DOHH2 (cell line): ENCODE data around the gene RPP30.

Experiments
- H3F3A ChIP-seq: fragments of 200-600 bp; sonication (generic), shearing (Covaris generic); 2 replicates; pipeline ENCODE4 v1.6.0; 2016; ENCODE audit warnings: antibody characterized with exemption, mild to moderate bottlenecking; ENCODE audit not compliant: control insufficient read depth, insufficient read depth
- H3K27ac ChIP-seq: fragments of 200-600 bp; sonication (generic); 2 replicates; pipeline ENCODE4 v1.5.1; 2014; ENCODE audit warnings: low read depth, mild to moderate bottlenecking, low read length, moderate library complexity
- H3K27me3 ChIP-seq: fragments of 200-600 bp; sonication (generic); 2 replicates; pipeline ENCODE4 v1.6.1; 2014; ENCODE audit warnings: mild to moderate bottlenecking, low read length, mixed read lengths; ENCODE audit not compliant: control insufficient read depth
- H3K36me3 ChIP-seq: fragments of 200-600 bp; sonication (generic); 2 replicates; pipeline ENCODE4 v1.6.1; 2014; ENCODE audit warnings: mild to moderate bottlenecking, low read length, moderate library complexity, mixed read lengths; ENCODE audit not compliant: control insufficient read depth
- H3K4me1 ChIP-seq: fragments of 200-600 bp; sonication (generic); 2 replicates; pipeline ENCODE4 v1.6.1; 2014; ENCODE audit warnings: mild to moderate bottlenecking, low read length, mixed read lengths; ENCODE audit not compliant: control insufficient read depth
- H3K4me2 ChIP-seq: fragments of 200-600 bp; sonication (generic); 2 replicates; pipeline ENCODE4 v1.6.0; 2014; ENCODE audit warnings: mild to moderate bottlenecking, low read length, moderate library complexity
- H3K4me3 ChIP-seq: fragments of 200-600 bp; sonication (generic); 2 replicates; pipeline ENCODE4 v1.5.1; 2014; ENCODE audit warnings: mild to moderate bottlenecking, low read length, mixed read lengths
- H3K79me2 ChIP-seq: fragments of 200-600 bp; sonication (generic); 2 replicates; pipeline ENCODE4 v1.6.1; 2014; ENCODE audit warnings: mild to moderate bottlenecking, low read length, mixed read lengths; ENCODE audit not compliant: control insufficient read depth
- H3K9me2 ChIP-seq: fragments of 200-600 bp; sonication (generic); replicated peaks from 2 replicates; pipeline ENCODE4 v1.6.1; 2014; ENCODE audit warnings: mild to moderate bottlenecking, low read length, mixed read lengths; ENCODE audit not compliant: control insufficient read depth
- H3K9me3 ChIP-seq: fragments of 200-600 bp; sonication (generic); 2 replicates; pipeline ENCODE4 v1.6.1; 2014; ENCODE audit warnings: antibody characterized with exemption, low read length, mixed read lengths; ENCODE audit not compliant: control insufficient read depth, insufficient read depth
- H4K20me1 ChIP-seq: fragments of 200-600 bp; sonication (generic); 2 replicates; pipeline ENCODE4 v1.6.0; 2014; ENCODE audit warnings: low read depth, mild to moderate bottlenecking, antibody characterized with exemption, low read length, moderate library complexity; ENCODE audit not compliant: control insufficient read depth, insufficient read depth
- CTCF ChIP-seq: fragments of 200-600 bp; sonication (generic); IDR thresholded peaks from one replicate; pipeline ENCODE4 v1.5.1; 2014; ENCODE audit warnings: antibody characterized with exemption, mild to moderate bottlenecking, low read depth, low read length; ENCODE audit not compliant: poor library complexity, severe bottlenecking
- EZH2phosphoT487 ChIP-seq: fragments of 200-600 bp; sonication (generic); IDR thresholded peaks from 2 replicates; pipeline ENCODE4 v1.6.1; 2017; ENCODE audit warnings: borderline replicate concordance, mild to moderate bottlenecking, antibody characterized with exemption, low read length, moderate library complexity, mixed read lengths

The RPP30 gene

GRCh38 chr10:90935581-90936275, 64.0 kb downstream of the RPP30 start:
- Histone ChIP-seq H3K36me3 (no peaks in the 10 kb centered on the region), H3K4me1 (peaks cover 7% of the 10 kb centered on the region), H3K9me2 (no peaks in the 10 kb centered on the region), H4K20me1 (no peaks in the 10 kb centered on the region), H3K27me3 (no peaks in the 10 kb centered on the region), H3K4me2 (no peak overlapping the region), H3F3A (no peaks in the 10 kb centered on the region), H3K79me2 (no peaks in the 10 kb centered on the region), H3K9me3 (no peaks in the 10 kb centered on the region), H3K4me3 (no peak overlapping the region), H3K27ac (no peak overlapping the region)
- TF ChIP-seq EZH2phosphoT487 (no peak), CTCF (no peak)

- Histone ChIP-seq H3F3A (no peaks in the 10 kb centered on the region), H3K27ac (no peak overlapping the region), H3K36me3 (no peaks in the 10 kb centered on the region), H3K4me3 (no peak overlapping the region), H3K4me1 (peaks cover 7% of the 10 kb centered on the region), H3K9me2 (no peaks in the 10 kb centered on the region), H4K20me1 (no peaks in the 10 kb centered on the region), H3K4me2 (no peak overlapping the region), H3K9me3 (no peaks in the 10 kb centered on the region), H3K27me3 (no peaks in the 10 kb centered on the region), H3K79me2 (no peaks in the 10 kb centered on the region)
- no peak for TF ChIP-seq EZH2phosphoT487
- TF ChIP-seq CTCF = no peak
Observed at GRCh38 chr10:90936276-90936659, 64.5 kb downstream of the RPP30 start.

- Histone ChIP-seq H3K4me3 (no peak overlapping the region), H3K9me3 (no peaks in the 10 kb centered on the region), H3K36me3 (no peaks in the 10 kb centered on the region), H3K27me3 (no peaks in the 10 kb centered on the region), H3K27ac (no peak overlapping the region), H3K79me2 (no peaks in the 10 kb centered on the region), H4K20me1 (no peaks in the 10 kb centered on the region), H3F3A (no peaks in the 10 kb centered on the region), H3K4me2 (no peak overlapping the region), H3K4me1 (peaks cover 7% of the 10 kb centered on the region), H3K9me2 (no peaks in the 10 kb centered on the region)
- no peak for TF ChIP-seq EZH2phosphoT487
- TF ChIP-seq CTCF = no peak
Observed at GRCh38 chr10:90937645-90938258, 66.0 kb downstream of the RPP30 start.
